KMS-11 (cell line): ENCODE measurements around the gene PTPRK.

Experiments used
- H2AFZ ChIP-seq: fragments of 200-600 bp; sonication (generic); 2 replicates; pipeline ENCODE4 v1.6.1; 2016; ENCODE audit warnings: antibody characterized with exemption, mixed run types, low read depth
- H3K27ac ChIP-seq: fragments of 200-600 bp; sonication (generic); 2 replicates; pipeline ENCODE4 v1.6.1; 2016; ENCODE audit warnings: mild to moderate bottlenecking, mixed run types
- H3K27me3 ChIP-seq: fragments of 200-600 bp; sonication (generic); 2 replicates; pipeline ENCODE4 v1.6.1; 2017; ENCODE audit warnings: mild to moderate bottlenecking, low read depth, mixed run types, moderate library complexity; ENCODE audit not compliant: insufficient read depth
- H3K36me3 ChIP-seq: fragments of 200-600 bp; sonication (generic); 2 replicates; pipeline ENCODE4 v1.6.1; 2017; ENCODE audit warnings: mild to moderate bottlenecking, mixed run types; ENCODE audit not compliant: insufficient read depth
- H3K4me1 ChIP-seq: fragments of 200-600 bp; sonication (generic); 2 replicates; pipeline ENCODE4 v1.6.1; 2016; ENCODE audit warnings: mild to moderate bottlenecking, low read depth, mixed run types; ENCODE audit not compliant: poor library complexity, severe bottlenecking
- H3K4me2 ChIP-seq: fragments of 200-600 bp; sonication (generic); 2 replicates; pipeline ENCODE4 v1.7.0; 2016; ENCODE audit warnings: mild to moderate bottlenecking, mixed run types
- H3K4me3 ChIP-seq: fragments of 200-600 bp; sonication (generic); IDR thresholded peaks from 2 replicates; pipeline ENCODE4 v1.6.1; 2017; ENCODE audit warnings: low read depth, low read length, mixed read lengths; ENCODE audit not compliant: insufficient read depth
- H3K79me2 ChIP-seq: fragments of 200-600 bp; sonication (generic); 2 replicates; pipeline ENCODE4 v1.6.1; 2016; ENCODE audit warnings: low read depth, mixed run types; ENCODE audit not compliant: insufficient read depth
- H3K9ac ChIP-seq: fragments of 200-600 bp; sonication (generic); 2 replicates; pipeline ENCODE4 v1.6.1; 2016; ENCODE audit warnings: mild to moderate bottlenecking, mixed run types
- H4K20me1 ChIP-seq: fragments of 200-600 bp; sonication (generic); 2 replicates; pipeline ENCODE4 v1.6.1; 2016; ENCODE audit warnings: mild to moderate bottlenecking, mixed run types; ENCODE audit not compliant: insufficient read depth
- TF ChIP-seq, protein P1 (sequence below): fragments of 200-600 bp; sonication (generic); conservative IDR thresholded peaks from 2 replicates; pipeline ENCODE4 v1.6.1; 2017; ENCODE audit warnings: low read depth, mild to moderate bottlenecking, antibody characterized with exemption, low read length, moderate library complexity, mixed read lengths

Gene PTPRK

DNA sequence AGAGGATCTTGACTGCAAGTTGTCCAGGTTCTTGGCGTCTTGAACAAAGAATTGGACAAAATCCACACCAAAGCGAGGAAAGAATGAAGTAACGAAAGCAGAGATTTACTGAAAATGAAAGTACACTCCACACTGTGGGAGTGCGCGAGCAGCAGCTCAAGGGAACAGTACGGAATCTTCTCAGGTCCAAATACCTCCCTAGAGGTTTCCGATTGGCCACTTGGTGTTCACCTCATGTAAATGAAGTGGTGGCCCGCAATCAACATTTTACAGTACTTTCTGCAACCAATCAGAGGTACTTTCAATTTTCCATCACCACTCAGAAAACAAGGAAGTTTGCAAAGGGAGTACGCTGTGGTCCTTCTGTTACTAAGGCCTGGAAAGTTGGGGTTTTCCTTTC lies 122.4 kb downstream of the PTPRK start:
- H3K9ac ChIP-seq: no peak overlapping the region
- no peak overlapping the region for H3K27ac ChIP-seq
- no peaks in the 10 kb centered on the region for H3K36me3 ChIP-seq
- no peak overlapping the region for H3K4me3 ChIP-seq
- H3K4me1 ChIP-seq: no peaks in the 10 kb centered on the region
- H3K27me3 ChIP-seq: no peaks in the 10 kb centered on the region
- no peak overlapping the region for H2AFZ ChIP-seq
- H4K20me1 ChIP-seq: no peaks in the 10 kb centered on the region
- H3K79me2 ChIP-seq: no peaks in the 10 kb centered on the region
- H3K4me2 ChIP-seq: no peak overlapping the region
- TF ChIP-seq, protein P1, sequence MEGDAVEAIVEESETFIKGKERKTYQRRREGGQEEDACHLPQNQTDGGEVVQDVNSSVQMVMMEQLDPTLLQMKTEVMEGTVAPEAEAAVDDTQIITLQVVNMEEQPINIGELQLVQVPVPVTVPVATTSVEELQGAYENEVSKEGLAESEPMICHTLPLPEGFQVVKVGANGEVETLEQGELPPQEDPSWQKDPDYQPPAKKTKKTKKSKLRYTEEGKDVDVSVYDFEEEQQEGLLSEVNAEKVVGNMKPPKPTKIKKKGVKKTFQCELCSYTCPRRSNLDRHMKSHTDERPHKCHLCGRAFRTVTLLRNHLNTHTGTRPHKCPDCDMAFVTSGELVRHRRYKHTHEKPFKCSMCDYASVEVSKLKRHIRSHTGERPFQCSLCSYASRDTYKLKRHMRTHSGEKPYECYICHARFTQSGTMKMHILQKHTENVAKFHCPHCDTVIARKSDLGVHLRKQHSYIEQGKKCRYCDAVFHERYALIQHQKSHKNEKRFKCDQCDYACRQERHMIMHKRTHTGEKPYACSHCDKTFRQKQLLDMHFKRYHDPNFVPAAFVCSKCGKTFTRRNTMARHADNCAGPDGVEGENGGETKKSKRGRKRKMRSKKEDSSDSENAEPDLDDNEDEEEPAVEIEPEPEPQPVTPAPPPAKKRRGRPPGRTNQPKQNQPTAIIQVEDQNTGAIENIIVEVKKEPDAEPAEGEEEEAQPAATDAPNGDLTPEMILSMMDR: no peak

DNA sequence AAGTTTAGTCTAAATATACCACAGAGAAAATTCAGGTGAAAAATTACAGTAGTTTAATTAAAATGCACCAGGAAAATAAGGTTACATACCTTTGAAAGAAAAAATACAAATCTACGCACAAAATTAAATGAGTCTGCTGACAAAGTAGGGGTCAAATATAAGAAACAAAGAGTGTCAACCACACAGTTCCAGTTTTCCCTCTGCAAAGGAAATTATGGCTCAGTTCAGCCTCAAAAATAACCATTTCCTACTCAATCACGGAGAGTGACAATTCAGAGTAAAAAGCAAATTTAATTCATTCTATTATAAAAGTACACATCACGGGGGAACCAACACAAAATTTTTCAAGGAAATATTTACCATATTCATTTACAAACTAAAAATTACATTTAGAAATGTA lies 124.8 kb downstream of the PTPRK start:
- no peak overlapping the region for H3K27ac ChIP-seq
- no peaks in the 10 kb centered on the region for H3K4me1 ChIP-seq
- H3K9ac ChIP-seq: no peak overlapping the region
- no peak overlapping the region for H3K4me2 ChIP-seq
- TF ChIP-seq, protein P1: no peak
- no peaks in the 10 kb centered on the region for H3K27me3 ChIP-seq
- no peak overlapping the region for H2AFZ ChIP-seq
- H3K79me2 ChIP-seq: no peaks in the 10 kb centered on the region
- H3K4me3 ChIP-seq: no peak overlapping the region
- H4K20me1 ChIP-seq: no peaks in the 10 kb centered on the region
- no peaks in the 10 kb centered on the region for H3K36me3 ChIP-seq

DNA sequence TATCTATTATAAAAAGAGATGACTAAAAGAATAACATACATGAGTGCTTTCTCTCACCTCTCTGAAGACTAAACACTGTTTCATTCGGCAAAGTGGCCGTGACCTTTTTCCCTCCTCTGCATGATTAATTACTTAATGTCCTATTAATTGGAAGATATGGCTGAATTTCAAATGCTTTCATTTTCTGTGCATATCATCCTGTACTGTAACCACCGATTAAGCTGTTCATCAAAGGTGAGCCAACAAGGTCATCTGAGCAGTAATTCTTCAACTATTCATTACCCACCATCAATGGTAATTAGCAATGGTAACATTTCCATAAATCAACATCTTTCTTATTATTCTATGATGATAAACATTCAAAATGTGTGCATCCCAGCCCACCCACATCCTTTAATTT lies 125.2 kb downstream of the PTPRK start:
- Histone ChIP-seq H3K4me1 (no peaks in the 10 kb centered on the region), H3K27me3 (no peaks in the 10 kb centered on the region), H3K27ac (no peak overlapping the region), H3K4me2 (no peak overlapping the region), H4K20me1 (no peaks in the 10 kb centered on the region), H3K79me2 (no peaks in the 10 kb centered on the region), H3K36me3 (no peaks in the 10 kb centered on the region), H2AFZ (no peak overlapping the region), H3K9ac (no peak overlapping the region), H3K4me3 (no peak overlapping the region)
- TF ChIP-seq, protein P1: no peak

DNA sequence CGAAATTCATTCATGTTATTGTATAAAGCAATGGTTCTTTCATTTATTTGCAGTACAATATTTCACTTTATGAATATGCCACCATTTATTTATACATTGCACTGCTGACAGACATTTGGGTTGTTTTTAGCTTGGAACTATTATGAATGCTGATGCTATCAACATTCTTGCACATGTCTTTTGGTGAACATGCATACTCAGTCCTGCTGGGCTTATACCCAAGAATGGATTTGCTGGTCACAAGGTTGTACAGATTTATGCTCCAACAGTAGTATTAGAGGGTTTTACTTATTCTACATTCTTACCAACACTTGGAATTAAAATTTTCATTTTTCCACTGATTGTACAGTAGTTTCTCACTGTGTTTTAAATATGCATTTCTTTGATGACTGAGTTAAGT lies 126.2 kb downstream of the PTPRK start:
- Histone ChIP-seq H4K20me1 (no peaks in the 10 kb centered on the region), H3K79me2 (no peaks in the 10 kb centered on the region), H3K36me3 (no peaks in the 10 kb centered on the region), H3K4me1 (no peaks in the 10 kb centered on the region), H3K27ac (no peak overlapping the region), H3K4me2 (no peak overlapping the region), H2AFZ (no peak overlapping the region), H3K9ac (no peak overlapping the region), H3K27me3 (no peaks in the 10 kb centered on the region), H3K4me3 (no peak overlapping the region)
- TF ChIP-seq, protein P1: no peak
